GM19452 (cell line): ENCODE results near the gene OSBP2.

Experiments used
- ATAC-seq: cut with Tn5 transposase; IDR thresholded peaks from one replicate; pipeline ENCODE4 v1.9.1; 2021; ENCODE audit not compliant: unreplicated experiment

Gene OSBP2

DNA sequence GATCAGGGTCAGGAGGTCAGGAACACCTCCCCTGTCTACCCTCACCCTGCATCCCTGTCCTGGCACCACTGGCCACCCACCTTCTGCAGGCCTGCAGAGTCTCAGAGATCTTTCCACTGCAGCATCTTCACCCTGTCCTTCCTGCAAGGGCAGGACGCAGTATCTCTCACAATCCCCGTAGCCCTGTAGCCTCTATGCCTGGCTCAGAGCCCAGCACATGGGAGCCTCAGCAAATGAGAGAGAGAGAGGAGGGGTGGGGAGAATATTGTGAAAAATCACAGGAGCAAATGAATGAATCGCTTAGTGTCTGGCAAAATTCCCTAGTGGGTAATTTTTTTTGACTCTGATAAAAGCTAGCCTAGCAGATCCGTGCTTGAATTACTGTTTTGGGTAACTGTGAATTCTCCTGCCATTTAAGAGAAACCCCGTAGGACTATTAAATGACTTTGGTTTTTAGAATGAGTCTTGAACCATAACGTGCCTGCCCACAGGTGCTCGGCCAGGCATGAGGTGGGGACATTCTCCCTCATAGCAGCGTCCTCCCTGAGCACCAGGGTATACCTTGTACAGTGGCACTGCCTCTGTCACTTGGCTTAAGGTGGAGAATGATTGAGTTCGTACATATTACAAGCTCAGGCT lies 182.4 kb downstream of the OSBP2 start:
- no peak for ATAC-seq

DNA sequence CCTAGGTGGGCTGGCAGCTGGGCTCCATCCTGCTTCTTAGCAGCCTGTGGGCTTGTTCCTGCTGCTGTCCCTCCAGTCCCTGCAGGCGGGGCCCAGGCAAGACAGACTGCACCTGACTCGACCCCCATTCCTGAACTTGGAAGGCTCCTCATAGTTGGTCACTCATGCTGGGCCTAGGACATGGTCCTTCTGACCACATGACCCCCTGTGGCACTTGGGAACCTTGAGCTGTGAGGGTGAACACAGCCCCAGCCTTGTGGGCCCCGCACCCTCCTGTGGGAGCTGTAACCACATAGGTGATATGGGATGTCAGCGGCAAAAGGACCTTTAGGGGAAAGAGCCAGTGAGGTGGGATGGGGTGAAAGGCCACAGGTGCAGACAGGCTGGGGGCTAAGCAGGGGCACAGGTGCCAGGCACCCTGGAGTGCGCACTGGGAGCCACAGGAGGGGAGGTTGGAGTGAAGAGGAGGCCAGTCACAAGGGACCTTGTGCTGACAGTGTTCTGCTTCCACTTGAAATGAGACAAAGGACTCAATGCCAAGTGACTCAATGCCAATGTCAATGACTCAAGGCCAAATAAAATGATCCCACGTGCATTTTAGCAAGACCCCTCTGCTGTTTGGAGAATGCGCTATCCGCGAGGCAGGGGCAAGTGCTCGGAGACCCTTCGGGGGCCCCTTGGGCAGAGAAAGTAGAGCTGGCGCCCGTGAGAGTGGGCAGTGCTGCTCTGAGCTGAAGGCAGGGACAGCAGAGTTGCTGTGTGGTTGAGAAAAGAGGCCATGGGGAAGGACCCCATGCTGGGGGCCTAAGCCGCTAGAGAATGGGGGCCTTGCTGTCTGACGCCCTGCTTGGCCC lies 183.2 kb downstream of the OSBP2 start:
- ATAC-seq: no peak

DNA sequence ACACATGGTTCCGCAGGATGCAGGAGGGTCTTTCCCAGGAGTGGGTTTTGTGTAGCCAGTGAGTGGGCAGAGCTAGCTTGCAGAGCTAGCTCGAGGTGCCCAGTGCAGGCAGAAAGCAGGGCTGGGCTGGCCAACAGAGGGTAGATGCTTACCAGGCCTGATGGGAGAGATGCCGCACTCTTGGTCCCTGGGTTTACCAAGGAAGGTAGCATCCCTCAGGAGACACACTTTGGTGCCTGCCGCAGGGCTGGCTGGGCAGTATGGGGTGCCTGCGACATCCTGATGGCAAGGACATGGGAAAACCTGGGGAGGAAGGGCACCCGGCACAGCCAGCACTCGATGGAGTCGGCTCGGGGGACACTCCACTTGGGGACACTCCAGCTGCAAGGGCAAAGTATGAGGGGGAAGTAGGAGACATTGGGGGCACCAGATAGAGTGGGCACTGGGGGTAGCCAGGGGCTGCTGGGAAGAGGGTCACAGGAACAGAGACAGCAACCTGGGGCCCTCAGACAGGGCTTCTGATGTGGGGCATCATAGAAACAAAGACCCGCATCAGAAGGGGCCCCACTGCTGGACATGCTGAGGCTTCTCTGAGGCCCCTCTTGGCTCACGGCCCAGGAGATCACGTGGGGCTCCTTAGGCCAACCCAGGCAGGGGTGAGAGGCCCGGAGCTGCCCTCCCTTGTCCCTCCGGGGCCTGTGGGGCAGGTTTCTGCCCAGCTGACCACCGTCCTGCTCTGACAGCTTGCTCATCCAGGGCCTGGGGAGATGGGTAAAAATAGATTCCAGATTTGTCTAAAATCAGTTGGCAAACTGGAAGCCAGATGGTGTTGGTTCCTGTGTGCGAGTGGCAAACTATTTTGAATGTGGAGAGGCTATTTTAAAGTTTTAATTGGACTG lies 184.1 kb downstream of the OSBP2 start:
- ATAC-seq: no peak

DNA sequence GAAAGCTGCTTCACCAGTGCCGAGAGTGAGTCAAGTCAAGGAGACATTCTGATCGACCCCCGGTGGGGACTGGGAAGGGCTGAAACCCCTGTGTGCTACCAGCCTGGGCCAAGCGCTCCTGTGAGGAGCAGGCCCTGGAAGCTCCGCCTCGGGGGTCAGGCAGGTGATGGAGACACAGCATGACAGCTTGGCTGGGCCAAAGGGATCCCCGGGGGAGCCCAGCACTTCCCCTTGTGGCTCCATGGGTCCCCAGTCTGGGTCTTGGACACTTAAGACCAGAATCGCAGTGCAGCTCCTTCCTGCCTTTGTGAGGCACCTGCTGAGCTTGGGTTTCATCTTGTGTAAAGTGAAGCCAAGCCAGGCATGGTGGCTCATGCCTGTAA lies 184.7 kb downstream of the OSBP2 start:
- ATAC-seq: no peak

DNA sequence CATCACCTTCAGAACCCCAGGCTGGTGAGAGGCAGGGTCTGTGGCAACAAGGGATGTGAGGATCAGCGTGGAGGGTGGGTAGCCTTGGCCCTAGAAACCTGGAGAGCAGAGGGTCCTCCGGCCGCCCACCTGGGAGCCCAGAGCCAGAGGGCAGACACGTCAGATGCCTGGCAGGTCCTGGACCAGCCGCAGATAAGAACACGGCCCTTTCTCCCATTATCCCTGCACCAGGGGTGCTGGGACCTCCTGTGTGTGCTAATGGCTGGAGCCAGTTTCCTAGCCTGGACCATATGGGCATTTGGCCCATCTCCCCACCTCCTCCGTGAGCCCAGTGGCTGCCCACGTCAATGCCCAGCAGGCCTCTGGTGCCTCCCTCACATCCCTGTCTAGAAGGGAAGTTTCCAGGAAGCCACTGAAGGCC lies 185.5 kb downstream of the OSBP2 start:
- ATAC-seq: no peak

DNA sequence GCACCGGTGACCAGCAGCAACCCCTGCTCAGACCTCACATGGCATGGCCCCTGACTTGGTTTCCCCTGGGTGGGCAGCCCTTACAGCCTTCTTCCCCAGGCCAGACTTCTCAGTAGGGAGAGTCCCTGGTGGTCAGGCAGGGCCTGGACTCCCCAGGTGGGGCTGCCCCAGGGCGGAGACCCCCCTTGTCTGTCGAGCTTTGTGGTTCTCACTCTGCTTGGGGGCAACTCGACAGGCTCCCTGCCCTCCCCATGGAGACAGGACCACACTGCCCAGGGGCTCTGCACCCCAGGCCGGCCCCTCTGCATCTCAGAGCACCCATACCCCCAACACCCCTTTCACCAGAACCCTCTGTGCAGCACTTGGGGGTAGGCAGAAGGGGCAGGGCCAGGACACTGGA lies 186.2 kb downstream of the OSBP2 start:
- no peak for ATAC-seq

DNA sequence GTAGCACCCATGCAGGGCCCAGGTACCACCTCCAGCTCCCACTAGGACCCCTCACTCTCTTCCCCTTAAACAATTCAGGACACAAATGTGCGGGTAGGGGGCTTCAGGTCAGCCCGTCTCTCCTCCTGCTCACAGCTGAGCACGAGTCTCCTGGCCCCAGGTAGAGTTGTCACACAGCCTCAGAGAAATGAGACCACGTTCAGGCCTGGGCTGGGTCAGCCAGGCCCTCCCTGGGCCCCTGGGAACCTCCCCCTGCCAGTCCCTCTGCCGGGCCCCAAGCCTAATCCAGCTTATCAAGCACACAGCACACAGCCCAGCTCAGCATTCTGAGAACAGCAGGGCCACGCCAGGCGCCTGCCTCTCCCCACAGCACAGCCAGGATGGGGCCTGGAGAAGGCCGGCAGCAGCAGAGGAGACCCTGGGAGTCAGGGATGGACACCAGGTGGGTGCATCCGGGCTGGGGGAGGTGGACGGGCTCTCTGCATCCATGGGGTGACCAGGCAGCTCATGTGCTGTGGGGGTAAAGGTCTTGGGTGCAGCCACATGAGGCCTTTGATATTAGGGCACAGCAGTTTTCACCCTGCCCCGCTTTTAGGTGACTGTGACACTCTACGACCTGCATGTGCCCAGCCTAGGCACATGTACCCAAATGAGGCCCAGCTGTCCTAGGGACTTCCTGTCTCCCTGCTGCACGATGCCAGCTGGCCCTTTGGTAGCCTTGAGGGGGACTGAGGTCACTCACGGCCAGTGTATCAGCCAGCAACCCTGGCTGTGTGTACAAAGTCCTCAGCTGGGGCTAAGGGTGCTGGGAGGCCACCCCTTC lies 186.9 kb downstream of the OSBP2 start:
- ATAC-seq: no peak

DNA sequence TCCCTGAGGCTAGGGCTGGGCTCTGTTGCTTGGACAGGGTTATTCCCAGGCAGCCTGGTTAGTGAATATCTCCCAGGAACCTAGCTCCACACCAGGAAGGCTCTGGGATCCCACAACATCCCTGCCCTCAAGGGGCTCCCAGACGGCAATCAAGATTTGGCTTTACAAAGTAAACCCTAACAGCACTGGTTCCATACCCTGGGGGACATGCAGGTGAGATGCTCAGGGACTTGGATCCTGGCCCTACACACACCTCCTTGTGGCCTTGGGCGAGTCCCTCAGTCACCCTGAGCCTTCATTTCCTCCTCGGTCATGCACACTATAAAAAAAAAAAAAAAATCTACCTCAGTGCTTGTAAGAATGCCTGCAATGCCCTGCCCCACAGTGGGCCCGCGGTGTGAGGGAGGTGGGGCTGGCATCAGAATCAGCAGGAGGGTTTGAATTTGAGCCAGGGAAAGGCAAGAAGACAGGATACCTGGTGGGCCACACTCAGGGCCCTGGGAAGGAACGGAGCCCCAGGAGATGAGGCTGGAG lies 187.6 kb downstream of the OSBP2 start:
- no peak for ATAC-seq

DNA sequence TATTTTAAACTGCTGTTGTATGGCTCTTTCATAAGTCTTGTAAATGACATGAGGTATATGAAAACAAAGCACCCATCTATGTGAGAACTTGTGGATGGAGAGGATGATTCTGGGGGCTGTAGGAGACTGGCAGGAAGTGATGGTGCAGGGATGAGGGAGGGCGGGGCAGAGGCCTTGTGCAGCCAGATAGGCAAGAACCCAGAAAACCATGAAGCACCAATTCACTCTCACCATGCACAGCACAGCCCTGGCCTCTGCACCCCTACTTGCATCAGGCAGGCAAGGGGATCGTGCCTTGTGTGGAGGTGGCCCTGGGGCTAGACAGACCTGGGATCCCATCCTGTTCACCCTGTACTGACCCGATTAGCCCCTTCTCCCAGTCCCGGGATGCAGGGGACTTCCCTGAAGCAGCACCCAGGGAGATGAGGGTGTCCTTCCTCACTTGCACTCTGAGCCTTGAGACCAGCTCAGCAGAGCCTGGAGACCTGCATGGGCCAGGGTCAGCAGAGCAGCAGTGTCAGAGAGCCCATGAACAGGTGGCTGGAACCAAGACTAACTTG lies 188.4 kb downstream of the OSBP2 start:
- ATAC-seq: no peak

DNA sequence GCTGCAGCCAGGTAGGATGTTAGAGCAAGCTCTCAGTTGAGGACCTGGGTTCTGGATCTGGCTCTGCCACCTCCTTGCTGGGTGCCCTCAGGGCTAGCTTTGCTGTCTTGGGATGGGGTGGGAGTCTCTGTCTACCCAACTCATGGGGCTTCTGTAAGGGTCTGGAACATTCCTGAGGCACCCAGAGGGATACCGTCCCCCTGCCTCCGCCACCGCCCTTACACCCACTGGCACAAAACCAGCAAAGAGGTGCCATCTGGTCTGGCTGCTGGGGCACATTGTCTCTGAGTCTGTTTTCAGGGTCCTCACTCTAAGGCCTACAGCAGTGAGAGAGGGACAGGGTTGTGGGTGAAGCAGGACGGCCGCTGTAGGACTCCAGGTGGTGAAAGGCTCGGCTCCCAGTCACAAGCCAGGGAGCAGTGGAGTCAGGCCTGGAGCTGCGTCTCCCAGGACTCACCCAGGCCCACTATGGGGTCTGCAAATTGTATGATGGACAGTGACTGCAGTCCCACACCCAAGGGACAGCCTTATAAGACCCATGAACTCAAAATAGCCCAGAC lies 189.0 kb downstream of the OSBP2 start:
- ATAC-seq: no peak

DNA sequence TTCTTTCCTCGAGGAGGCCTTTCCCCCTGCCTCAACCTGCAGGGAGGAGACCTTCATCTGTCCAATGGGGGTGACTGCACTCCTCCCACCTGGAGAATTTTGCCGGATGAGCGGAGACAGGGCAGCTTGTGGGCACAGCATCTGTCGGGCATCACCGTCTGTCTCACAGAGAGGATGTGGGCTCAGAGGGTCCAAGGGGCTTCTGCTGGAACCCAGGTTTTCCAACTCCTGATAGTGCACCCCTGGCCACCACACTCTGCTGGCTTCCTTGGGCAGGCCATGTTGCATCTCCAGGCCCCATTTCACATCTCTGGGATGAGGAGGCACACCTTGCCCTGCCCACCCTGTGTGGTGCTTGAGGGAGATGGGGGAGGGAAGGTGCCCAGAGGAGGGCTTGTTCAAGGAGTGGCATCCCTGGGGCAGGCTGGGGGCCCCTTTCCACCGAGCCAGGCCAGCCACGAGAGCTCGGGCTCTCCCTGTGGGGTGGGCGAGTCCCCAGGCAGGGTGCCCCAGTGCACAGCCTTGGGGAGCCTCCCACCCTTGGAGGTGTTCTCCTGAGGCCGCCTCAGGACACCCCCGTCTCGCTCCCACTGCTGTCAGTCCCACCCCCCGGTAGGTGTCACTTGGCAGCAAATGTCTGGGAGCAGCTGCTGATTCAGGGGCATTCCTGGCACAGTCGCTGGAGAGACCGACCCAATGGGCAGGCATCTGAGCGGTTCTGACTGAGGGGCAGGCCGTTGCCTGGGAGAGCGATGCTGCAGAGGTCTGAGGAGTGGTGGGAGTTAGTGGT lies 189.7 kb downstream of the OSBP2 start:
- no peak for ATAC-seq

DNA sequence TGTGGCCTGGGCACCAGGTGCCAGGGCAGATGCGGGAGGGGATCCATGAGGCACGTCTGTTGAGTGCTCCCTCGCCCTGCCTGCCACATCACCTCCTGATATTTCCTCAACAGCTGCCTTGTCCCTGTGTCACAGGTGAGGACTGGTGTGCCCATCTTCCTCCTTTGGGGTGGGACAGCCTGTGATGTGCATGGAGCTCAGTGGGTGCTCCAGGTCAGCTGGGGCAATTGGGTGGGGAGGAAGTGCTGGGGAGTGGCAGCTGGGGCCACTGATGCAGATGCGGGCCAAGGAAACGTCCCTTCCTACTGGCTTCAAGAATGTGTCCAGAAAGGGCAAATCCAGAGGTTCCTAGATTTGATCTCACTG lies 190.3 kb downstream of the OSBP2 start:
- ATAC-seq: no peak

DNA sequence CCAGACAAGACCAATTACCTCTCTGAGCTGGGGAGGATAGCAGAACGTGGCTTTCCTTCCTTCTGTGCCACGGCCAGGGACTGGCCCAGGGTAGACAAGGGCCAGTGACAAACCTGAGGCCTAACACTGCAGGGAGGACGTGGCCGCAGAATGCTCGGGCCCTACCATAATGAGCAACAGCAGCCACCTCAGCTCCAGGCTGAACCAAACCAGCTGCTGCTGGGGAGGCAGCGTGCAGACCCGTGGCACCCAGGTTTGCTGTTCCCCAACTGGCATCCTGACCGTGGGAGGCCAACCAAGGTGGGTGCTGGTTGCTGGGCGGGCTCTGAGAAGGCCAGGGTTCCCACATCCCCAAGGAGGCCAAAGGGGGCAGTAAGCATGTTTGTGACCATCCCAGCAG lies 190.9 kb downstream of the OSBP2 start:
- no peak for ATAC-seq

DNA sequence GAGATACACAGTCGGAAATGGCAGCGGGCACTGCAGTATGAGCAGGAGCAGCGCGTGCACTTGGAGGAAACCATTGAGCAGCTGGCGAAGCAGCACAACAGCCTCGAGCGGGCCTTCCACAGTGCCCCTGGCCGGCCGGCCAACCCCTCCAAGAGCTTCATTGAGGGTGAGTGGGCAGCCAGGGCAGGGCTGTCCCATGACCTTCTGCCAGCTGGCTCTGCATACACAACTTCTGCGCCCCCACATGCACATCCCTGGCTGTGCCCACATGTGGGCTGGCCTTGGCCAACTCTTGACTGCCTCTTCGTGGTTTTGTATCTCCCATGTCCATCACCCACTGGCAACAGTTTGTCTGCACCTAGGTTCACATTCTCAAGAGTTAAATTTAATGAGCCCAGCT lies 192.8 kb downstream of the OSBP2 start:
- ATAC-seq: no peak

DNA sequence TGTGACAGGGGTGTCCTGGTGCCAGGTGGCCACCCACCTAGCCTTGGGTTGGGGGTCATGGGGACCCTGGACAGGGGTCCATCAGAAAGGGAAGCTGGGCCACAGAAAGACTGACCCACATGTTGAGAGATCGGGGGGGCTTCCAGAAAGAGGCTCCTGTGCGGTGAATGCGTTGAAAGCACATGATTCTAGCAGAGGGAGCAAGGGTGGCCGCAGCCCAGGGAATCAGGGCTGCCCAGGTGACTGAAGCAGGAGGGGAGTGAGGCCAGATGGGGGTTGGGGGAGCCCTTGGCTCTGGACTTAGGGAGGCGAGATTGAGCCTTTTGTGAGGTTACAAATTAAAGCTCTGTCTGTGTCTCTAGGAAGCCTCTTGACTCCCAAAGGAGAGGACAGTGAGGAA lies 193.2 kb downstream of the OSBP2 start:
- no peak for ATAC-seq

DNA sequence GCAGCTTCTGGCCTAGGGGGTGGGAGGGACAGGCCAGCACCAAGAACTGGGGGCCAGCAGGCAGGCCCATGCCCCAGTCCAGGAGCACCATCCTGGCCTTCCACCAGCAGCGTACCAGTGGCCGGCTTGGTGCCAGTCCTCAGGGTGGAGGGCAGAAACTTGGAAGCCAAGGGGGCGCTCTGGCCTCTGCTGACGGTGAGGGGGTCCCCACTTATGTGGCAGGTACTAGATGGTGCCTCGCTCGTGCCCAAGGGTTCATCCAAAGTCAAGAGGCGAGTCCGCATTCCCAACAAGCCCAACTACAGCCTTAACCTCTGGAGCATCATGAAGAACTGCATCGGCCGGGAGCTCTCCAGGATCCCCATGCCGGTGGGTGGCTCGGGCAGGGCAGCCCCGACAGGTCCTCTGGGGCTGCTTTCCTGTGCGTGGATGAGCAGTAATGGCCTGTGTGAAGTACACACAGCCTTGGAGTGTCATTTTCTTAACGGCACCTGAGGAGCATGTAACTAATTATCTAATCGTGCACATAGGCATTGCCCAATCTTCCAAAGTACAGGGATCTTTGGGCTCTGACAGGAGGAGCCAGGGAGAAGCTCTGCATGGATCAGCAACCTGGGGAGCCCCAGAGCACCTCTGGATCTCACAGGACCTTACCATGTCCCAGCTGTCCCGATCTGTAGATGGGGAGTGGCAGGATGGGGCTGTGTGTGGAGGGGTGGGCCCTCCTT lies 194.8 kb downstream of the OSBP2 start:
- ATAC-seq: no peak

DNA sequence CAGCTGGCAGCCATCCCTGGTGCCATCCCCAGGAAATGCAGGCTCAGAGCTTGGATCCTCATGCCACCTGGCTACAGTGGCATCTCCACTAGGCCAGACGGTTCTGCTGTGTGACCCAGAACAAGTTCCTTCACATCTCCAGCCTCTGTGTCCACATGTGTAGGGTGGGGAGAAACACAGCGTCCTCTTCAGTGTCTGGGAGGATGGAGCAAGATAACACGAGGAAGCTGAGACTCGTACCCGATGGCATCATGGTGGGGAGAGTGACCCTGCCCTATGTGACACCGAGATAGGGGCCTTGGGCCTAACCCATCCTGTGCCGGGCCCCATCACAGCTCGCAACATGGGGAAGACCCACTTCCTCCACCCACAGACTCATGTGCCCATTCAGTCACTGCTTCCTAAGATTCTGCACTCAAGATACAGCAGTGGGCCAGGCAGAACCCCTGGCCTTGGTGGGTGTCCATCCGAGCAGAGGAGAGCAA lies 195.4 kb downstream of the OSBP2 start:
- no peak for ATAC-seq

DNA sequence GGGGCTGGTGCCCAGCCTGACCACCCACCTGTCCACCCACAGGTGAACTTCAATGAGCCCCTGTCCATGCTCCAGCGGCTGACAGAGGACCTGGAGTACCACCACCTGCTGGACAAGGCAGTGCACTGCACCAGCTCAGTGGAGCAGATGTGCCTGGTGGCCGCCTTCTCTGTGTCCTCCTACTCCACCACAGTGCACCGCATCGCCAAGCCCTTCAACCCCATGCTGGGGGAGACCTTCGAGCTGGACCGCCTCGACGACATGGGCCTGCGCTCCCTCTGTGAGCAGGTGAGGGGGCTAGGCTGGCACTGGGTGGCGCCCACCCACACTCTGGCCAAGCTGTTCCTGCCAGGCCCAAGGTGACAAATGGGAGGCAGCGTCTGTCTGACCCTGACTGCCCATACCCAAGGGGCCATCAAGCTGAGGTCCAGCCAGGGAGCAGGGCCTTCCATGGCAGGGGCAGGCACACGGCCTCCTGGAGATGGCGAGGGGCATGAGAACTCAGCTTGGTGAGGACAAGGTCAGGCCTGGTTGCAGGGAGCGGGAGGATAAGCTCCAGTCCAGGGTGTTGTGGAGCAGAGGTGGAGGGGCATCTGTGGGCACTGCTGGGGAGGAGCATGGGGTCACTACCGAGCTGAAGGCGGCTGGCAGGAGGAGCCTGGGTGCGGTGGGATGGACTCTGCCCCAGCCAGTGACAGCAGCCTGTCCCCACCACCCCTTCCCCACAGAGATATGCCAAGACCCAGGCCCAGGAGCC lies 196.2 kb downstream of the OSBP2 start:
- ATAC-seq: no peak
